SIG-M5 treated with dmso at 0.1 percent for 504 hours (cell line): ENCODE data around the gene MYO1D.
"Not testable (repeated sequence)": the region's sequence is repeated elsewhere in the genome, so short reads cannot be mapped to it uniquely, and the experiment has no call there.

Source experiments
- DNase-seq: peaks from one replicate; lab custom pipeline; 2025; ENCODE audit not compliant: unreplicated experiment; lab: John Stamatoyannopoulos, UW

Gene MYO1D

GRCh38 chr17:32821987-32822934 lies 54.7 kb downstream of the MYO1D start:
- not testable (repeated sequence) for DNase-seq

GRCh38 chr17:32820440-32820839 lies 56.5 kb downstream of the MYO1D start:
- no peak for DNase-seq

GRCh38 chr17:32819787-32820186 lies 57.1 kb downstream of the MYO1D start:
- DNase-seq = no peak

- no peak for DNase-seq
Measured at GRCh38 chr17:32819035-32819434, 57.9 kb downstream of the MYO1D start.

- DNase-seq = no peak
Measured at GRCh38 chr17:32815460-32815859, 61.5 kb downstream of the MYO1D start.

GRCh38 chr17:32814836-32815235 lies 62.1 kb downstream of the MYO1D start:
- DNase-seq = no peak

GRCh38 chr17:32813021-32813420 lies 63.9 kb downstream of the MYO1D start:
- no peak for DNase-seq

GRCh38 chr17:32810690-32811089 lies 66.2 kb downstream of the MYO1D start:
- DNase-seq = no peak

GRCh38 chr17:32807577-32807976 lies 69.3 kb downstream of the MYO1D start:
- DNase-seq = no peak

GRCh38 chr17:32806646-32807045 lies 70.3 kb downstream of the MYO1D start:
- DNase-seq = no peak

GRCh38 chr17:32805029-32805976 lies 71.6 kb downstream of the MYO1D start:
- DNase-seq = no peak

GRCh38 chr17:32803544-32803943 lies 73.4 kb downstream of the MYO1D start:
- DNase-seq = no peak

- DNase-seq = no peak
Measured at GRCh38 chr17:32802306-32802705, 74.6 kb downstream of the MYO1D start.

- DNase-seq = no peak
Measured at GRCh38 chr17:32801641-32802040, 75.3 kb downstream of the MYO1D start.

- DNase-seq = no peak
Measured at GRCh38 chr17:32801193-32801592, 75.7 kb downstream of the MYO1D start.

GRCh38 chr17:32798938-32799337 lies 78.0 kb downstream of the MYO1D start:
- no peak for DNase-seq

GRCh38 chr17:32795339-32795979 lies 81.5 kb downstream of the MYO1D start:
- DNase-seq = no peak

- no peak for DNase-seq
Measured at GRCh38 chr17:32794533-32795246, 82.2 kb downstream of the MYO1D start.

- DNase-seq = no peak
Measured at GRCh38 chr17:32793841-32794240, 83.1 kb downstream of the MYO1D start.

GRCh38 chr17:32792207-32792606 lies 84.7 kb downstream of the MYO1D start:
- no peak for DNase-seq

- DNase-seq = no peak
Measured at GRCh38 chr17:32786169-32786568, 90.8 kb downstream of the MYO1D start.
